HepG2 (cell line): Measurements from ENCODE around the gene NCDN. TPM values are rescaled to one million over a fixed set of nuclear protein-coding genes. Genes with fewer than 3 reads are reported as not detected.

Experiments
- GFI1 ChIP-seq: sonication (generic); formaldehyde crosslinking; IDR thresholded peaks from 2 replicates; pipeline ENCODE4 v1.5.0; 2020; ENCODE audit warnings: missing genetic modification reagents, mild to moderate bottlenecking, borderline replicate concordance
- KLF16 ChIP-seq, 2 experiments: sonication (generic) in 1 of 2; formaldehyde crosslinking in 1 of 2; IDR thresholded peaks; 2 replicates each; pipeline versions ENCODE4 v1.6.1 to v1.8.0; 2016 to 2023; ENCODE audit warnings: missing genetic modification reagents in 2 of 2, missing compliant biosample characterization in 1 of 2
- MEF2D ChIP-seq: sonication (generic); formaldehyde crosslinking; IDR thresholded peaks from 2 replicates; pipeline ENCODE4 v1.5.1; 2020; ENCODE audit warnings: mild to moderate bottlenecking, missing genetic modification reagents
- MXD4 ChIP-seq: IDR thresholded peaks from 2 replicates; pipeline ENCODE4 v1.6.1; 2016; ENCODE audit warnings: mild to moderate bottlenecking, missing biosample characterization, missing genetic modification reagents
- NFYC ChIP-seq: IDR thresholded peaks from 2 replicates; pipeline ENCODE4 v1.6.1; 2016; ENCODE audit warnings: missing genetic modification reagents, missing compliant biosample characterization
- RORA ChIP-seq: sonication (generic); formaldehyde crosslinking; IDR thresholded peaks from 2 replicates; pipeline ENCODE4 v1.5.0; 2020; ENCODE audit warnings: mild to moderate bottlenecking, missing genetic modification reagents, moderate library complexity
- TBX2 ChIP-seq: sonication (generic); formaldehyde crosslinking; IDR thresholded peaks from 2 replicates; pipeline ENCODE4 v1.5.0; 2020; ENCODE audit warnings: missing genetic modification reagents, mild to moderate bottlenecking, borderline replicate concordance
- TCF7 ChIP-seq: sonication (generic); IDR thresholded peaks from 2 replicates; pipeline ENCODE4 v1.6.1; 2016; ENCODE audit warnings: antibody characterized with exemption, low read depth
- polyA plus RNA-seq, 8 experiments: library from polyadenylated mRNA; depleted of rRNA in 3 of 8; stranded (reverse) in 7 of 8; unstranded in 1 of 8; fragments of >200 nt; fragmentation: Illumina TruSeq in 4 of 8; extraction: Trizol in 4 of 8; gene quantifications; 2 replicates each; pipeline versions ENCODE4 v1.2.1 to v1.2.3, GENCODE V29; 2011 to 2016; ENCODE audit warnings: low read depth in 4 of 8, missing spikeins in 1 of 8, mixed read lengths in 1 of 8; ENCODE audit not compliant: insufficient read depth in 1 of 8
- total RNA-seq, 5 experiments: library from RNA; depleted of rRNA; stranded (reverse); fragments of >200 nt; fragmentation: Illumina TruSeq; extraction: Trizol; gene quantifications; 2 replicates each; pipeline ENCODE4 v1.2.3, GENCODE V29; 2016; ENCODE audit warnings: low read depth in 1 of 5
- TF ChIP-seq, protein P1 (sequence below): sonication (generic); formaldehyde crosslinking; IDR thresholded peaks from 2 replicates; pipeline ENCODE4 v1.5.1; 2020; ENCODE audit warnings: mild to moderate bottlenecking, missing genetic modification reagents, moderate library complexity
- TF ChIP-seq, protein P2 (sequence below): sonication (generic); formaldehyde crosslinking; IDR thresholded peaks from 2 replicates; pipeline ENCODE4 v1.4.0; 2020; ENCODE audit warnings: low read depth, mild to moderate bottlenecking, missing genetic modification reagents
- TF ChIP-seq, protein P3 (sequence below): sonication (generic); formaldehyde crosslinking; IDR thresholded peaks from 2 replicates; pipeline ENCODE4 v1.4.0; 2020; ENCODE audit warnings: low read depth, missing genetic modification reagents

NCDN gene
- total and polyA plus RNA-seq, 2 of the 13 experiments (the other 11 are each of a cell fraction or from before 2014, with no cell fraction given), result 6.6 to 9.3 TPM

DNA sequence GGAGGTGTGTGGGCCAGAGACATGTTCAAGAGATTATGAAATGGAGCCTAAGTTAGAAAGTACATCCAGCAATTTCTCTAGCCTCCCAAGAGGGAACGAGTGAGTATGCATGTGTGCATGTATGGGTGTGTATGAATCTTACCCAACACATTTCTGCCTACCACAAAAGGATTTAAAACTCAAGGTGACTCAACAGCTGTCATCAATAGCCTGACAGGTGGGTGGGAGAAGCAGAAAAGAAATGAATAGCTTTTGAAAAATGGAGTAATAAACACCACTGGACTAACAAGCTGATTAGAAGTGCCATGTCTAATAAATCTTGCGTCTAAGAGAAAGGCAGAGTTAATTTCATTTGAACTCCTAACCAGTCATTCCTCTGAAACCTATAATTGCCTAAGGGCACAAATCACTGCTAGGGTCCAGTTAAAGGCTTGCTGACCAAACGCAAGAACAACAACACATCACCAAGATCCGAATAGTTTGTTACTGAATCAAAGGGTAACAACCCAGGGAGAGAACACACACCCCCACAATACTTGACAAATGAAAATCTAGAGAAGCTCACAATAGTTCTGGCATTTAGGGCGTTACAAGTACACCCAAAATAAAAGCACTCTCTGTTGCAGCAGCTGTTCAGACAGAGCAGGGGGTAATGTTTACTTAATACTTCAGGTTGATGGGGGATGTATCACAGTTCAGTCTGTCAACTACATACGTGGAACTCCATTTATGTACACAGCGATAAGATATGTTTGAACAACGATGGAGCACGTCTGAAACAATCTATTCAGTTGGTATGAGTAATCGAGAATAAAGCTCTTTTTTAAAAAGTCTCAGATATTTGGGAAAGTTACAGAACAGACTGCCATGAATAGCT lies 1.8 kb upstream of the NCDN start (continued):
- no peak; the same call in 1 of the 2 replicates for TF ChIP-seq NFYC (CRISPR knock-in tag)
- peak; percentile 55; the same call in 1 of the 2 replicates for TF ChIP-seq MEF2D (CRISPR knock-in tag)
- 0 out of 2 replicates have a peak, but pooled peaks have one; percentile 18 for TF ChIP-seq MXD4 (CRISPR knock-in tag)
- TF ChIP-seq KLF16 (CRISPR knock-in tag; IDR thresholded peaks at IDR 0.05), result peak in 1 of 2 experiments; percentile 38; a peak in 1 of 4 replicates
- TF ChIP-seq, protein P1, sequence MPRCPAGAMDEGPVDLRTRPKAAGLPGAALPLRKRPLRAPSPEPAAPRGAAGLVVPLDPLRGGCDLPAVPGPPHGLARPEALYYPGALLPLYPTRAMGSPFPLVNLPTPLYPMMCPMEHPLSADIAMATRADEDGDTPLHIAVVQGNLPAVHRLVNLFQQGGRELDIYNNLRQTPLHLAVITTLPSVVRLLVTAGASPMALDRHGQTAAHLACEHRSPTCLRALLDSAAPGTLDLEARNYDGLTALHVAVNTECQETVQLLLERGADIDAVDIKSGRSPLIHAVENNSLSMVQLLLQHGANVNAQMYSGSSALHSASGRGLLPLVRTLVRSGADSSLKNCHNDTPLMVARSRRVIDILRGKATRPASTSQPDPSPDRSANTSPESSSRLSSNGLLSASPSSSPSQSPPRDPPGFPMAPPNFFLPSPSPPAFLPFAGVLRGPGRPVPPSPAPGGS, result no peak
- peak; percentile 60; the same call in 1 of the 2 replicates for TF ChIP-seq TCF7
- no peak for TF ChIP-seq RORA (CRISPR knock-in tag)
- TF ChIP-seq, protein P2, sequence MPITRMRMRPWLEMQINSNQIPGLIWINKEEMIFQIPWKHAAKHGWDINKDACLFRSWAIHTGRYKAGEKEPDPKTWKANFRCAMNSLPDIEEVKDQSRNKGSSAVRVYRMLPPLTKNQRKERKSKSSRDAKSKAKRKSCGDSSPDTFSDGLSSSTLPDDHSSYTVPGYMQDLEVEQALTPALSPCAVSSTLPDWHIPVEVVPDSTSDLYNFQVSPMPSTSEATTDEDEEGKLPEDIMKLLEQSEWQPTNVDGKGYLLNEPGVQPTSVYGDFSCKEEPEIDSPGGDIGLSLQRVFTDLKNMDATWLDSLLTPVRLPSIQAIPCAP, result no peak
- TF ChIP-seq TBX2 (CRISPR knock-in tag), result peak; percentile 63
- TF ChIP-seq, protein P3, sequence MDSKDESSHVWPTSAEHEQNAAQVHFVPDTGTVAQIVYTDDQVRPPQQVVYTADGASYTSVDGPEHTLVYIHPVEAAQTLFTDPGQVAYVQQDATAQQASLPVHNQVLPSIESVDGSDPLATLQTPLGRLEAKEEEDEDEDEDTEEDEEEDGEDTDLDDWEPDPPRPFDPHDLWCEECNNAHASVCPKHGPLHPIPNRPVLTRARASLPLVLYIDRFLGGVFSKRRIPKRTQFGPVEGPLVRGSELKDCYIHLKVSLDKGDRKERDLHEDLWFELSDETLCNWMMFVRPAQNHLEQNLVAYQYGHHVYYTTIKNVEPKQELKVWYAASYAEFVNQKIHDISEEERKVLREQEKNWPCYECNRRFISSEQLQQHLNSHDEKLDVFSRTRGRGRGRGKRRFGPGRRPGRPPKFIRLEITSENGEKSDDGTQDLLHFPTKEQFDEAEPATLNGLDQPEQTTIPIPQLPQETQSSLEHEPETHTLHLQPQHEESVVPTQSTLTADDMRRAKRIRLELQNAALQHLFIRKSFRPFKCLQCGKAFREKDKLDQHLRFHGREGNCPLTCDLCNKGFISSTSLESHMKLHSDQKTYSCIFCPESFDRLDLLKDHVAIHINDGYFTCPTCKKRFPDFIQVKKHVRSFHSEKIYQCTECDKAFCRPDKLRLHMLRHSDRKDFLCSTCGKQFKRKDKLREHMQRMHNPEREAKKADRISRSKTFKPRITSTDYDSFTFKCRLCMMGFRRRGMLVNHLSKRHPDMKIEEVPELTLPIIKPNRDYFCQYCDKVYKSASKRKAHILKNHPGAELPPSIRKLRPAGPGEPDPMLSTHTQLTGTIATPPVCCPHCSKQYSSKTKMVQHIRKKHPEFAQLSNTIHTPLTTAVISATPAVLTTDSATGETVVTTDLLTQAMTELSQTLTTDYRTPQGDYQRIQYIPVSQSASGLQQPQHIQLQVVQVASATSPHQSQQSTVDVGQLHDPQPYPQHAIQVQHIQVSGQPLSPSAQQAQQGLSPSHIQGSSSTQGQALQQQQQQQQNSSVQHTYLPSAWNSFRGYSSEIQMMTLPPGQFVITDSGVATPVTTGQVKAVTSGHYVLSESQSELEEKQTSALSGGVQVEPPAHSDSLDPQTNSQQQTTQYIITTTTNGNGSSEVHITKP (CRISPR knock-in tag), result peak; percentile 11; the same call in 1 of the 2 replicates
- TF ChIP-seq GFI1 (CRISPR knock-in tag), result peak; percentile 95
